Right atrium auricular region (tissue), 2 donors: ENCODE results near the gene PDXP. TPM values are rescaled to one million over a fixed set of nuclear protein-coding genes. Genes with fewer than 3 reads are reported as not detected.

Source experiments
- DNase-seq: peaks from one replicate; pipeline ENCODE4 v3.0.0-alpha.2; 2019; ENCODE audit warnings: low spot score
- H3K27ac ChIP-seq, 2 donors: fragments of 200-600 bp; sonication (generic); 1 replicate in 1 of 2; 2 replicates in 1 of 2; pipeline ENCODE4 v1.5.1; 2016 to 2019
- H3K27me3 ChIP-seq, 2 donors: fragments of 200-600 bp; sonication (generic); one replicate each; pipeline versions ENCODE4 v1.5.1 to v1.6.0; 2017 to 2019
- H3K36me3 ChIP-seq: fragments of 200-600 bp; sonication (generic); one replicate; pipeline ENCODE4 v1.5.1; 2016
- H3K4me1 ChIP-seq, 2 donors: fragments of 200-600 bp; sonication (generic); one replicate each; pipeline versions ENCODE4 v1.5.1 to v1.6.0; 2017 to 2019
- H3K4me3 ChIP-seq, 2 donors: fragments of 200-600 bp; sonication (generic); 1 replicate in 1 of 2; 2 replicates in 1 of 2; pipeline ENCODE4 v1.5.1; 2017 to 2019; ENCODE audit warnings: mild to moderate bottlenecking in 1 of 2, moderate library complexity in 1 of 2
- H3K9me3 ChIP-seq, 2 donors: fragments of 200-600 bp; sonication (generic); one replicate each; pipeline ENCODE4 v1.5.1; 2019
- CTCF ChIP-seq, 2 donors: fragments of 200-600 bp; sonication (generic); IDR thresholded peaks; one replicate each; pipeline ENCODE4 v1.5.1; 2019; ENCODE audit warnings: antibody characterized with exemption in 2 of 2
- total RNA-seq, 2 donors: library from RNA; depleted of rRNA; stranded (reverse); fragments of >200 nt; gene quantifications; one replicate each; pipeline ENCODE4 v1.1.0, GENCODE V29; 2016

The PDXP gene
- total RNA-seq, 2 donors from 2014 or later, result 15.7 to 32.0 TPM

- DNase-seq, result no peak
- H3K27me3 ChIP-seq, result no peaks in the 10 kb centered on the region
- H3K4me1 ChIP-seq, result no peaks in the 10 kb centered on the region
- no peak overlapping the region for H3K4me3 ChIP-seq
- H3K9me3 ChIP-seq, result no peaks in the 10 kb centered on the region
- no peak overlapping the region for H3K27ac ChIP-seq
- H3K36me3 ChIP-seq, result no peaks in the 10 kb centered on the region
- TF ChIP-seq CTCF (IDR thresholded peaks at IDR 0.05), result no peak
Observed at GRCh38 chr22:37708580-37709444, 50.3 kb downstream of the PDXP start.

DNA sequence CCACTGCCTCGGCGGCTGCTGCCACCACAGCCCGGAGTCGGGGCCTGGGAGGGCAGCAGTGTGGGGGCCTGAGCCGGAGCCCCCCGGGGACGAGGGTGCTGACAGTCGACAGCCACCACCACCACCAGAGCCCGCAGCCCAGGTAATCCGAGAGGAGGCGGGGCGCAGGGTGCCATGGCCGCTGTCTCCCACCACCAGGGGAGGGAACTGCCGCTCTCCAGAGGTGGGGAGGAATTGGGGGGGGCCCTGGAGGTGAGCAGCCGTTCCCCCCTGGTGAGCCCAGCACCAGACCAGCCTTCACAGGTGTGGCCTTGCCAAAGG lies 50.9 kb downstream of the PDXP start:
- no peaks in the 10 kb centered on the region for H3K36me3 ChIP-seq
- no peaks in the 10 kb centered on the region for H3K9me3 ChIP-seq
- H3K27me3 ChIP-seq, result no peaks in the 10 kb centered on the region
- no peak overlapping the region for H3K4me3 ChIP-seq
- no peak for DNase-seq
- TF ChIP-seq CTCF (IDR thresholded peaks at IDR 0.05), result no peak
- H3K4me1 ChIP-seq, result no peaks in the 10 kb centered on the region
- no peak overlapping the region for H3K27ac ChIP-seq

DNA sequence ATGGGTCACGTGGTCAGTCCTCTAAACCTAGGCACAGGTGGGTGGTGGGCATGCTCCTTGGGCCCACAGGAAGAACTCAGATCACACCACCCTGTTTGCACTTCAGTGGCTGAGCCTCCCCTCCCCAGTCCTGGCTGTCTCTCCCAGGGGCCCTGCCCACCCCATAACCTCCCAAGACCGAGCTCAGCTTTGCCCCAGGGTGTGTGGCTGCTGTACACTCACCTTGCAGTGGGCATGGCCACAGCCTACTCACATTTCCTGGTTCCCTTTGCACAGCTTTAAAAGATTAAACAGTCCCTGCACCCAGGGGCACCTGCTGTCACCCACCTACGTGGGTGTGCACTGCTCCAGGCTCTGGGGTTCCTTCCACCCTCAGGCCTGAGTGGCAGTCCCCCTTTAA lies 52.2 kb downstream of the PDXP start:
- H3K9me3 ChIP-seq, result no peaks in the 10 kb centered on the region
- no peak for TF ChIP-seq CTCF (IDR thresholded peaks at IDR 0.05)
- H3K4me1 ChIP-seq, result no peaks in the 10 kb centered on the region
- H3K27me3 ChIP-seq, result no peaks in the 10 kb centered on the region
- DNase-seq, result no peak
- H3K27ac ChIP-seq, result no peak overlapping the region
- H3K36me3 ChIP-seq, result no peaks in the 10 kb centered on the region
- H3K4me3 ChIP-seq, result no peak overlapping the region

- no peak for TF ChIP-seq CTCF (IDR thresholded peaks at IDR 0.05)
- H3K36me3 ChIP-seq, result no peaks in the 10 kb centered on the region
- H3K9me3 ChIP-seq, result no peaks in the 10 kb centered on the region
- no peak overlapping the region for H3K4me3 ChIP-seq
- no peaks in the 10 kb centered on the region for H3K27me3 ChIP-seq
- no peak overlapping the region for H3K27ac ChIP-seq
- no peak for DNase-seq
- H3K4me1 ChIP-seq, result no peaks in the 10 kb centered on the region
Observed at GRCh38 chr22:37711490-37711889, 53.0 kb downstream of the PDXP start.

DNA sequence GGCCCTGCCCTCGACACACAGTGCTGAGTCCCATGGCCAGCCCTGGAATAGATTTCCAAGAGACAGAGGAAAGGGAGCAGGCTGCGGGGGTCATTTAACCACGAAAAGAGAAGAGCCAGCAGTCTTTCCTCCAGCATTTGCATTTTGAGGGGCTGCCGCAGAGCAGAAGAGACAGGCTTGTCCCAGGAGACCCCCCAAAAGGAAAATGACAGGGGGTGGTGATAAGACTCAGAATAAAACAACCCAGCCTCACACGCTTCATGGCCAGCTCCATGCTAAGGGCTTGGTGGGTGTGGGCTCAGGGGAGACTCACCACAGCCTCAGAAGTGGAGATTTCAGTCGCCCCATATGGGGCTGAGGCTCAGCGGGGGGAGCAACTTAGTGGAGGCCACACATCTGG lies 55.2 kb downstream of the PDXP start:
- no peak for DNase-seq
- no peaks in the 10 kb centered on the region for H3K27me3 ChIP-seq
- H3K4me1 ChIP-seq, result no peaks in the 10 kb centered on the region
- no peak overlapping the region for H3K4me3 ChIP-seq
- no peak overlapping the region for H3K27ac ChIP-seq
- no peak for TF ChIP-seq CTCF (IDR thresholded peaks at IDR 0.05)
- no peaks in the 10 kb centered on the region for H3K36me3 ChIP-seq
- no peaks in the 10 kb centered on the region for H3K9me3 ChIP-seq

GRCh38 chr22:37714634-37715033 lies 56.1 kb downstream of the PDXP start:
- TF ChIP-seq CTCF (IDR thresholded peaks at IDR 0.05), result no peak
- H3K4me1 ChIP-seq, result no peaks in the 10 kb centered on the region
- no peak overlapping the region for H3K27ac ChIP-seq
- no peaks in the 10 kb centered on the region for H3K9me3 ChIP-seq
- no peak for DNase-seq
- H3K36me3 ChIP-seq, result no peaks in the 10 kb centered on the region
- no peaks in the 10 kb centered on the region for H3K27me3 ChIP-seq
- no peak overlapping the region for H3K4me3 ChIP-seq
